PC-3 (cell line): ENCODE data around the gene SDK2. TPM values are rescaled to one million over a fixed set of nuclear protein-coding genes. Genes with fewer than 3 reads are reported as not detected.

Experiments
- ATAC-seq: fragments of 200-7000 bp; cut with Tn5 transposase; 2 replicates; pipeline ENCODE4 v1.9.1; 2020; ENCODE audit warnings: mild to moderate bottlenecking, moderate library complexity
- BruUV-seq: library from RNA; stranded (reverse); fragments of 400-500 nt; replicated peaks from 2 replicates; lab custom pipeline; 2021; lab: Mats Ljungman, UMichigan
- CTCF ChIA-PET: fragments of 300-600 bp; sonication (Branson Sonifier 250); formaldehyde crosslinking; loops from one replicate; lab custom pipeline; 2022; ENCODE audit warnings: antibody characterized with exemption; lab: Charles Lee
- POLR2A ChIA-PET: fragments of 300-600 bp; sonication (Branson Sonifier 250); formaldehyde crosslinking; loops from one replicate; lab custom pipeline; 2022; ENCODE audit warnings: antibody characterized with exemption; ENCODE audit not compliant: unreplicated experiment; lab: Charles Lee
- DNase-seq: peaks from one replicate; pipeline ENCODE4 v3.0.0-alpha.2; 2015
- H2AFZ ChIP-seq: fragments of 300-600 bp; sonication (generic); 2 replicates; pipeline ENCODE4 v1.6.0; 2016; ENCODE audit warnings: antibody characterized with exemption, low read length
- H3F3A ChIP-seq: fragments of 300-600 bp; sonication (generic); one replicate; pipeline ENCODE4 v1.6.0; 2017; ENCODE audit warnings: antibody characterized with exemption, low read length, control low read depth, mild to moderate bottlenecking; ENCODE audit not compliant: unreplicated experiment
- H3K27ac ChIP-seq: fragments of 300-600 bp; sonication (generic); 2 replicates; pipeline ENCODE4 v1.5.1; 2016; ENCODE audit warnings: mild to moderate bottlenecking, low read length
- H3K27me3 ChIP-seq: fragments of 300-600 bp; sonication (generic); 2 replicates; pipeline ENCODE4 v1.6.1; 2016; ENCODE audit warnings: low read length, mixed read lengths
- H3K36me3 ChIP-seq: fragments of 300-600 bp; sonication (generic); 2 replicates; pipeline ENCODE4 v1.6.1; 2016; ENCODE audit warnings: low read depth, mixed run types, low read length, mixed read lengths
- H3K4me1 ChIP-seq: fragments of 300-600 bp; sonication (generic); 2 replicates; pipeline ENCODE4 v1.5.1; 2016; ENCODE audit warnings: low read length; ENCODE audit not compliant: insufficient read depth
- H3K4me2 ChIP-seq: fragments of 300-600 bp; sonication (generic); 2 replicates; pipeline ENCODE4 v1.6.0; 2016; ENCODE audit warnings: low read length
- H3K4me3 ChIP-seq: fragments of 300-600 bp; sonication (generic); 2 replicates; pipeline ENCODE4 v1.5.1; 2016; ENCODE audit warnings: mild to moderate bottlenecking, low read length, mixed read lengths
- H3K79me2 ChIP-seq: fragments of 300-600 bp; sonication (generic); 2 replicates; pipeline ENCODE4 v1.6.1; 2017; ENCODE audit warnings: low read length, mixed read lengths
- H3K9ac ChIP-seq: fragments of 300-600 bp; sonication (generic); 2 replicates; pipeline ENCODE4 v1.6.0; 2016; ENCODE audit warnings: mild to moderate bottlenecking, low read length
- H3K9me2 ChIP-seq: fragments of 300-600 bp; sonication (generic); replicated peaks from 2 replicates; pipeline ENCODE4 v1.6.1; 2016; ENCODE audit warnings: mixed run types, low read length, mixed read lengths
- H3K9me3 ChIP-seq: fragments of 300-600 bp; sonication (generic); 2 replicates; pipeline ENCODE4 v1.6.1; 2016; ENCODE audit warnings: low read length, mixed read lengths
- H4K20me1 ChIP-seq: fragments of 300-600 bp; sonication (generic); 2 replicates; pipeline ENCODE4 v1.6.1; 2016; ENCODE audit warnings: low read length, mixed read lengths
- EZH2 ChIP-seq: fragments of 300-600 bp; sonication (generic); IDR thresholded peaks from one replicate; pipeline ENCODE4 v1.6.1; 2017; ENCODE audit warnings: antibody characterized with exemption, mild to moderate bottlenecking, low read length; ENCODE audit not compliant: unreplicated experiment
- EZH2phosphoT487 ChIP-seq: fragments of 300-600 bp; sonication (generic); IDR thresholded peaks from 2 replicates; pipeline ENCODE4 v1.6.1; 2018; ENCODE audit warnings: mild to moderate bottlenecking, antibody characterized with exemption, low read length, borderline replicate concordance
- intact Hi-C: fragments of 100-400 bp; cut with micrococcal nuclease; formaldehyde crosslinking; loops from 2 replicates; pipeline ENCODE4 v1.9.0; 2023
- total RNA-seq: library from RNA; depleted of rRNA; stranded (reverse); fragments of >200 nt; gene quantifications from 2 replicates; pipeline ENCODE4 v1.2.3, GENCODE V29; 2014
- TF ChIP-seq, protein P1 (sequence below): fragments of 300-600 bp; sonication (generic); conservative IDR thresholded peaks from 2 replicates; pipeline ENCODE4 v1.5.1; 2017; ENCODE audit warnings: antibody characterized with exemption, low read depth, mild to moderate bottlenecking, low read length

The SDK2 gene
- total RNA-seq, 1 experiment from 2014 or later: 0.07 TPM

DNA sequence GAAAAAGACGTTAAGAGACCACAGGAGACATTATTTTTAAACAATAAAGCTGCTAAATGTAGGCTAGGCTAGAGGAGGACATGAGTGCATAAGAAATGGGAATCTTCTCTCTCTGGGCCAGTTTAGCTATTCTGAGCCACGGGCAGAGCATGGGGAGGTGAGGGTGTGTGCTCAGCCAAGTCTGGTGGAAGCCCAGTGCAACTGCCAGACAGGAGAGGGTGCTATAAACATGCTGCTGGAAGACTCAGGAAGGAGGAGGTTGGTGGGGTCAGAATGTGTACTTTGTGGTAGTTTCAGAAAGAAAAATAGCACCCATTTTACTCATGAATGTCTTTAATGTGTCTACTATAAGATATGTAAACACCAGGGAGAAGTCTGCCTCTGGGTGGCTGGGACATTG lies 5.9 kb upstream of the SDK2 start:
- Histone ChIP-seq H3K79me2 (no peaks in the 10 kb centered on the region), H2AFZ (no peak overlapping the region), H3K36me3 (no peaks in the 10 kb centered on the region), H3K9me2 (no peaks in the 10 kb centered on the region), H3K27ac (no peak overlapping the region), H3K4me2 (no peak overlapping the region), H3K27me3 (peaks cover 79% of the 10 kb centered on the region), H3K4me3 (no peak overlapping the region), H3K9ac (no peak overlapping the region), H3K4me1 (no peaks in the 10 kb centered on the region), H3K9me3 (0 out of 2 replicates have a peak, but pooled peaks cover 6% of the 10 kb centered on the region), H3F3A (no peaks in the 10 kb centered on the region), H4K20me1 (no peaks in the 10 kb centered on the region)
- 0 out of 2 replicates have a peak, but pooled peaks have one; percentile 20 for ATAC-seq
- TF ChIP-seq, protein P1, sequence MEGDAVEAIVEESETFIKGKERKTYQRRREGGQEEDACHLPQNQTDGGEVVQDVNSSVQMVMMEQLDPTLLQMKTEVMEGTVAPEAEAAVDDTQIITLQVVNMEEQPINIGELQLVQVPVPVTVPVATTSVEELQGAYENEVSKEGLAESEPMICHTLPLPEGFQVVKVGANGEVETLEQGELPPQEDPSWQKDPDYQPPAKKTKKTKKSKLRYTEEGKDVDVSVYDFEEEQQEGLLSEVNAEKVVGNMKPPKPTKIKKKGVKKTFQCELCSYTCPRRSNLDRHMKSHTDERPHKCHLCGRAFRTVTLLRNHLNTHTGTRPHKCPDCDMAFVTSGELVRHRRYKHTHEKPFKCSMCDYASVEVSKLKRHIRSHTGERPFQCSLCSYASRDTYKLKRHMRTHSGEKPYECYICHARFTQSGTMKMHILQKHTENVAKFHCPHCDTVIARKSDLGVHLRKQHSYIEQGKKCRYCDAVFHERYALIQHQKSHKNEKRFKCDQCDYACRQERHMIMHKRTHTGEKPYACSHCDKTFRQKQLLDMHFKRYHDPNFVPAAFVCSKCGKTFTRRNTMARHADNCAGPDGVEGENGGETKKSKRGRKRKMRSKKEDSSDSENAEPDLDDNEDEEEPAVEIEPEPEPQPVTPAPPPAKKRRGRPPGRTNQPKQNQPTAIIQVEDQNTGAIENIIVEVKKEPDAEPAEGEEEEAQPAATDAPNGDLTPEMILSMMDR: peak; percentile 55
- no peak for TF ChIP-seq EZH2phosphoT487
- intact Hi-C loops: no loop called here
- BruUV-seq: no TSS peak
- peak; percentile 34 for DNase-seq
- POLR2A ChIA-PET: no interaction called here
- CTCF ChIA-PET: interaction anchor here (0.5 kb wide), 1 partner anchor 92 kb away, joined by 3 read pairs; no protein-coding TSS in a partner anchor

DNA sequence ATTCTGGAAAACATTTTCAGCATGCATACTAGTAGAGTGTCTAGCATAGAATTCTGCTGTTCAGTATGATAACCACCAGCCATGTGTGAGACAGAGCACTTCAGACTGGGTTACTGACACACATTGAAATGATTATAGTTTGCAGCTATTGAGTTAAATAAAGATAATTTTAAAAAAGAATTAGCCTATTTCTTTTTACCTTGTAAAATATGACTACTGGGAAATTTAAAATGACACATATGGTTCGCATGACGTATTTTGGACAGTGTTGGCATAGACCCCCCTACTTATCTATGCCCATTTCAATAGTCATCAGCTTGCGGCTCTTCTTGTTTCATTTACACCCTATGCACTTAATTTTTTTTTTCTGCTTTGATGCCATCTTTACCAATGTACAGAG lies 4.7 kb upstream of the SDK2 start:
- TF ChIP-seq, protein P1: no peak
- TF ChIP-seq EZH2phosphoT487 (no peak), EZH2 (no peak)
- Histone ChIP-seq H3K9me2 (no peaks in the 10 kb centered on the region), H3K4me1 (no peaks in the 10 kb centered on the region), H4K20me1 (no peaks in the 10 kb centered on the region), H3K4me2 (no peak overlapping the region), H3F3A (no peaks in the 10 kb centered on the region), H2AFZ (no peak overlapping the region), H3K36me3 (no peaks in the 10 kb centered on the region), H3K27ac (no peak overlapping the region), H3K9ac (no peak overlapping the region), H3K9me3 (0 out of 2 replicates have a peak, but pooled peaks cover 5% of the 10 kb centered on the region), H3K4me3 (no peak overlapping the region), H3K27me3 (peaks cover 75% of the 10 kb centered on the region), H3K79me2 (no peaks in the 10 kb centered on the region)
- ATAC-seq (no peak), DNase-seq (no peak)
- POLR2A ChIA-PET: no interaction called here
- intact Hi-C loops: no loop called here
- CTCF ChIA-PET: interaction anchor here (0.6 kb wide), 1 partner anchor 236 kb away, joined by 3 read pairs; no protein-coding TSS in a partner anchor
- no TSS peak for BruUV-seq

DNA sequence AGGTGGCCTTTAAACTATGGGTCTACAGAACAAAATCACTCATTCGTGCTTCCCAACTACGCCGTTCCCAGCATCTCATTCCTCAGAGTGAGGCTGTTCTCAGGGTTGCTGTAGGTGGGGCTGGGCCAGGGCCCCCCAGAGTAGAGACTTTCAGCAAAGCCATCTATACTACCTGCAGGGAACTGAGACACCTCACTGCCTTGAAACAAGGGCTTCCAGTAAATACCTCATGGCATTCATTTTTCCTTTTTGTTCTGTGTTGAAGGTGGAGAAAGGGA lies 4.2 kb upstream of the SDK2 start:
- Histone ChIP-seq H3K4me3 (no peak overlapping the region), H3K27ac (no peak overlapping the region), H3K36me3 (no peaks in the 10 kb centered on the region), H3K4me1 (no peaks in the 10 kb centered on the region), H3K27me3 (peaks cover 75% of the 10 kb centered on the region), H3K9me3 (no peaks in the 10 kb centered on the region), H3K79me2 (no peaks in the 10 kb centered on the region), H2AFZ (no peak overlapping the region), H3K4me2 (no peak overlapping the region), H3K9ac (no peak overlapping the region), H3F3A (no peaks in the 10 kb centered on the region), H3K9me2 (no peaks in the 10 kb centered on the region), H4K20me1 (no peaks in the 10 kb centered on the region)
- intact Hi-C loops: no loop called here
- ChIA-PET CTCF (interaction anchor here (0.6 kb wide), 1 partner anchor 236 kb away, joined by 3 read pairs; no protein-coding TSS in a partner anchor), POLR2A (no interaction called here)
- TF ChIP-seq EZH2 (no peak), EZH2phosphoT487 (no peak)
- TF ChIP-seq, protein P1: no peak
- ATAC-seq: no peak
- no peak for DNase-seq
- BruUV-seq: no TSS peak
